HuH-7 (cell line): ENCODE data around the gene MITF.

Source experiments
- DNase-seq: peaks from one replicate; pipeline ENCODE4 v3.0.0; 2011; ENCODE audit warnings: low spot score

Gene MITF

GRCh38 chr3:69729147-69729919, 9.9 kb upstream of the MITF start:
- no peak for DNase-seq

GRCh38 chr3:69731080-69731479, 8.2 kb upstream of the MITF start:
- DNase-seq: no peak

- no peak for DNase-seq
These were observed 3.4 kb upstream of the MITF start for GRCh38 chr3:69735893-69736292.

- no peak for DNase-seq
These were observed 1.9 kb upstream of the MITF start for GRCh38 chr3:69737392-69737791.

GRCh38 chr3:69738315-69738714, 949 bp upstream of the MITF start:
- no peak for DNase-seq

- no peak for DNase-seq
These were observed 433 bp upstream of the MITF start for GRCh38 chr3:69738859-69739203.

- no peak for DNase-seq
These were observed 1.1 kb downstream of the MITF start for GRCh38 chr3:69740103-69741021.

GRCh38 chr3:69741032-69741767, 1.9 kb downstream of the MITF start:
- DNase-seq: no peak

- DNase-seq: no peak
These were observed 3.1 kb downstream of the MITF start for GRCh38 chr3:69742391-69742790.

- no peak for DNase-seq
These were observed 5.0 kb downstream of the MITF start for GRCh38 chr3:69743975-69744906.

- no peak for DNase-seq
These were observed 6.2 kb downstream of the MITF start for GRCh38 chr3:69745505-69745904.

GRCh38 chr3:69746119-69746518, 6.9 kb downstream of the MITF start:
- DNase-seq: no peak

- DNase-seq: no peak
These were observed 8.4 kb downstream of the MITF start for GRCh38 chr3:69747511-69748258.

GRCh38 chr3:69748503-69748902, 9.2 kb downstream of the MITF start:
- no peak for DNase-seq

- DNase-seq: no peak
These were observed 10.2 kb downstream of the MITF start for GRCh38 chr3:69749461-69749860.

GRCh38 chr3:69750549-69750948, 11.3 kb downstream of the MITF start:
- no peak for DNase-seq

GRCh38 chr3:69751074-69751476, 11.8 kb downstream of the MITF start:
- no peak for DNase-seq

GRCh38 chr3:69752241-69752640, 13.0 kb downstream of the MITF start:
- DNase-seq: no peak

GRCh38 chr3:69753179-69753775, 14.0 kb downstream of the MITF start:
- DNase-seq: no peak

GRCh38 chr3:69755795-69756194, 16.5 kb downstream of the MITF start:
- DNase-seq: no peak
